CD4-positive, alpha-beta T cell treated with Interferon gamma for 1 hour (primary cell): ENCODE results near the gene DNASE1L2.
"Not testable (repeated sequence)": the region's sequence is repeated elsewhere in the genome, so short reads cannot be mapped to it uniquely, and the experiment has no call there.

ENCODE experiments used
- DNase-seq: peaks from one replicate; pipeline ENCODE4 v3.0.0-alpha.2; 2020

DNASE1L2 gene, protein sequence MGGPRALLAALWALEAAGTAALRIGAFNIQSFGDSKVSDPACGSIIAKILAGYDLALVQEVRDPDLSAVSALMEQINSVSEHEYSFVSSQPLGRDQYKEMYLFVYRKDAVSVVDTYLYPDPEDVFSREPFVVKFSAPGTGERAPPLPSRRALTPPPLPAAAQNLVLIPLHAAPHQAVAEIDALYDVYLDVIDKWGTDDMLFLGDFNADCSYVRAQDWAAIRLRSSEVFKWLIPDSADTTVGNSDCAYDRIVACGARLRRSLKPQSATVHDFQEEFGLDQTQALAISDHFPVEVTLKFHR

DNA sequence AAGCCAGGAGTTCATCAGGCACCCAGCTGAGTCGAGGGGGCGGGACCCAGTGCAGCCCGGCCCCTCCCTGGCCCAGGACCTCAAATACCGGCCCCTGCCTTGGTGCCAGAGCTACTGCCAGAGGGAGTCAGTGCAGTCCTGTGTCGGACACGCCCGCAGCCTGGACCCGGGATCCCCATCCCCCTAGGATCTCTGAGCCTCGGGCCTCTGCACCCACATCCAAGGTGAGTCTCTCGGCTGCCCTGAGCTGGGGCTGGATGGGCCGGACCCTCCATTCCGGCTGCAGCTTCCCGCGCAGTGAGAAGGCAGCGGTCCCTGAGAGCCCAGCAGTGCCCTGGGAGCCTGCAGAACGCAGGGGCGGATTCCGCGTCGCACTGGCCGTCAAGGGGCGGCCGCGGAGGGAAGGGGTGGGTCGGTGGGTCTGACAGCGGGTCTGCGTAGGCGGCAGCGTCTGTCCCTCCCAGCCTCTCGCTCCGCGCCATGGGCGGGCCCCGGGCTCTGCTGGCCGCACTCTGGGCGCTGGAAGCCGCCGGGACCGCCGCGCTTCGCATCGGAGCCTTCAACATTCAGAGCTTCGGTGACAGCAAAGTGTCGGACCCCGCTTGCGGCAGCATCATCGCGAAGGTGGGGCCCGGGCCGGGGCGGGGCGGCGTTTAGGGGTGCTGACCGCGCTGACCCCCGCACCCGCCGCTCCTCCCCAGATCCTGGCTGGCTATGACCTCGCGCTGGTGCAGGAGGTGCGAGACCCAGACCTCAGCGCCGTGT, at the start of gene DNASE1L2:
DNASE1L2 (plus strand) TSS at position 108 of the 765 bp plus-strand sequence; CDS start at position 481, 373 bp downstream.
- no peak for DNase-seq

DNA sequence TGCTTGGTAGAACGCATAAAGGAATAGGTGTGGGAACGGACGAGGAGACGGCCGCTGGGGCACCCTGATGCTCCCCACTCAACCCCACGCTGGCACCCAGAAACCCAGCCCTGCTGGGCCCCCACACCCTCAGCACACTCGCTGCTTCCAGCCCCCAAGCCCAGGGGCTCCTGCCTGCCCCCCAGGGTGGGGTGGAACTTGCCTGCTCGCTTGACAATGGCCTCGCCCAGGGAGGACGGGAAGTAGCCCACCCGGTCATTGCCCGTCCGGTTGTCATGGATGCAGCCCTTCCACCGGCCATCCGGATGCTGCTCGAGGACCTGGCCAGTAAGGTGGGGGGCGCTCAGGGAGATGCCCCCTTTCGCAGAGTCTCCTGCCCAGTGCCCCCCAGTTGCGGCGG, 49.7 kb upstream of the DNASE1L2 start:
- no peak for DNase-seq

DNA sequence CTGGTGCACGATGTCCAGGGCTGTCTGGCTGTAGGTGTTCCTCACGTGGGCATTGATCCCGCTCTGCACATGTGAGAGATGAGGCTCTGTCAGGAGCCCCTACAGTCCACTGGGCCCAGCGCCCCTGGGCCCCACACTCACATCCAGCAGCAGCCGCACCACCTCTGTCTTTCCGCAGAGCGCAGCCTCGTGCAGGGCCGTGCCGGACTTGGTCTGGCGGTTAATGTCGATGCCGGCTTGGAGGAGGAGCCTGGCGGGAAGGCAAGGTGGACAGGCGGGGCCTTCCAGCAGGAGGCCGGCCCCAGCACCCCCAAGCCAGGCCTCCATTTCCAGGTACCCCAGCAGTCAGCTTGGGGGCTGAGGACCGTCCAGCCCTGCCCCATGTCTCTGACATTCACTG, 49.0 kb upstream of the DNASE1L2 start:
- no peak for DNase-seq

DNA sequence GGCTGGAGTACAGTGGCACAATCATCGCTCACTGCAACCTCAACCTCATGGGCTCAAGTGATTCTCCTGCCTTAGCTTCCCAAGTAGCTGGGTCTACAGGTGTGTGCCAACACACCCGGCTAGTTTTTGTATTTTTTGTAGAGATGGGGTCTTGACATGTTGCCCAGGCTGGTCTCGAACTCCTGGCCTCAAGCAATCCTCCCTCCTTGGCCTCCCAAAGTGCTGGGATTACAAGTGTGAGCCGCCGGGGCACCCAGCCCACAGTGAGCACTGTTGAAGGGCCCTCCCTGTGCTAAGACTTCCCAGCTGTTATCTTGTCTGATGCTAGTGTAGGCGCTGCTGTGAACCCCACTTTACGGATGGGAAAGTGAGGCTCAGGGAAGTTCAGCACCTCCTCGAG, 47.8 kb upstream of the DNASE1L2 start:
- no peak for DNase-seq

DNA sequence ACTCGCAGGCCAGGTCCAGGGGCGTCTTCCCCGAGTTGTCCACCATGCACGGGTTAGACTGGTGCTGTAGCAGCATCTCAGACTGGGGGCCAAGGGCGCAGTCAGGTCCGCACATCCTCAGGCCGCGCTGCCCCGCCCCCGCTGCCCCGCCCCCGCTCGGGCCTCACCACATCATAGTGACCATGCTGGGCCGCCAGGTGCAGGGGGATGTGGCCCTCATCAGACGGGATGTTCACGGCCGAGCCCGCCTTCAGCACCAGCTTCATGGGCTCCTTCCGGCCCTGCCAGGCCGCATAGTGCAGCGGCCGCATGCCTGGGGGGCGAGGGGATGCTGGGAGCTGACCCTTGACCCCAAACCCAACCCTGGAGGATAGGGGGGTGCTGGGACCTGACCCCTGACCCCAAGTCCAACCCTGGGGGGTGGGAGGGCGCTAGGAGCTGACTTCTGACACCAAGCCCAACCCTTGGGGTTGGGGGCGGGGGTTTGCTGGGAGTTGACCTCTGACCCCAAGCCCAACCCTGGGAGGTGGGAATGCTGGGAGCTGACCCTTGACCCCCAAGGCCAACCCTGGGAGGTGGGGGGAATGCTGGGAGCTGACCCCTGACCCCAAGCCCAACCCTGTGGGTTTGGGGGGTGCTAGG, 46.9 kb upstream of the DNASE1L2 start:
- no peak for DNase-seq

DNA sequence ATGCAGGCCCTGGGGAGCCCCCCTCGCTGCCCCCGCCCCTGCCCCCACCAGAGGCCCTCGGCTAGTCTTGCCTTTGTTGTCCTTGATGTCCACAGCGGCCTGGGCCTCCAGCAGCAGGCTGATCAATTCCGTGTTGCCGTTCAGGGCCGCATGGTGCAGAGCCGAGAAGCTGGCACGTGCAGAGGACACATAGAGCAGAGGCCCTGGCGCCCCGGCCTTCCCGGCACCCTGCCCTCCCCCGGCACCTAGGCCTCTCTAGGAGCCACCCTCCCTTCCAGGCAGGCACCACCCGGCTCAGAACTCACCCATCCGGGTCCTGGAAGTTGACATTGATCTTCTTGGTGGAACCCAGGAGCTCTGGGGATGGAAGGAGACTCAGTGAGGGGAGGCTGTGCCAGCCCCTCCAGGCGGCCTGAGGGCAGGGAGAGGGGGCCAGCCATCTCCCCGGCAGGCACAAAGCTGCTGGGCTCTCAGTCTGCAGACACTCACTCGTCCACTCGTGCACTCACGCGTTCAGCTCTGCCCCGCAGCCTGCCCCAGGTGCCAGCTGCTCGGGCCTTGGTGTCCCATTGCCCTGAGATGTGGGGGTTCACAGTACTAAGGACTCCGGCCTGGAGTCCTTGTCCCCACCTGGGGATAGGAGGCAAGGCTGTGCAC, 46.1 kb upstream of the DNASE1L2 start:
- no peak for DNase-seq

DNA sequence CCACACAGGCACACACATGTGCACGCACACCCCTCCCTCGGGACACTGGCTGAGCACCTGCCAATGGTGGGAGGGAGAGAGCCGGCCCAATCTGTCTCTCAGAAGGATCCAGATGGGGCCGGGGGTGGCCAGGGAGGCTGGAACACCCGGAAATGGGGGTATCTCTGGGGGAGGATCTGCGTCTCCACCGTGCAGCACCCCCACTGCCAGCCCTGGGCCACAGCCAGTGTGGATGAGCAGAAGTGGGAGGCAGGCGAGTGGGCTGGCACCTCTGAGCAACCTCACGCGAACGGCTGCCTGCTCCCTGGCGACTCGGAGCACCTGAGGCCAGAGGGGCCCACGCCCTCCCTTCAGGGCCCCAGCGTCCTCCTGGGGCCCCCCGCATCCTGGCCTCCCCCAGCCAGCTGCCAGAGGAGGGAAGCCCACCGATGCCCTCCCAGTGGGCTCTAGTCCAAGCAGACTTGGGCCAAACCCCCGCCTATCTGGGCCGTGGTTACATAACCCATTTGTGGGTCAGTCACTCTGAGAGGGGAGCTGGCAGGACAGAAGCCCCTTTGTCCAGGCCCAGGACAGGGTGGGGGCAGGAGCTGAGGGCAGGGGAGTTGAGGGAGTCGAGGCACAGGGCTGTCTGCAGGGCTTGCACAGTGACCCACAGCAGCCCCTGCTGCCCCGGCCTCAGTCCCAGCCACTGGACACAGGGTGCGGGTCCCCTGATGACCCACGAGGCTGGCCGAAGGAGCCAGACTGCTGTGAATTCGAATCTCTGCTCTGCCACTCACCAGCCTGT, 45.4 kb upstream of the DNASE1L2 start:
- DNase-seq: no peak

DNA sequence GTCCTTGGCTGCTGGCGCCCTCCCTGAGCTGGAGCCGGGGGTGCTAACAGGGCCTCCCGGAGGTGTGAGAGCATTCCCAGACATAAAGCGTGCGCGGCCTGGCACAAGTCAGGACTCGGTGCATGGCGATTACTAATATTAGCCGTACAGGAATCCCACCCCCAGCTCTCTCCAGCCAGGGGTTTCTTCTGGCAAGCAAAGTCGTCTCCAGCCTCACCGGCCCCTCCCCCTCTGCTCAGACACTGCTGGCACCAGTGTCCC, 44.9 kb upstream of the DNASE1L2 start:
- DNase-seq: no peak

DNA sequence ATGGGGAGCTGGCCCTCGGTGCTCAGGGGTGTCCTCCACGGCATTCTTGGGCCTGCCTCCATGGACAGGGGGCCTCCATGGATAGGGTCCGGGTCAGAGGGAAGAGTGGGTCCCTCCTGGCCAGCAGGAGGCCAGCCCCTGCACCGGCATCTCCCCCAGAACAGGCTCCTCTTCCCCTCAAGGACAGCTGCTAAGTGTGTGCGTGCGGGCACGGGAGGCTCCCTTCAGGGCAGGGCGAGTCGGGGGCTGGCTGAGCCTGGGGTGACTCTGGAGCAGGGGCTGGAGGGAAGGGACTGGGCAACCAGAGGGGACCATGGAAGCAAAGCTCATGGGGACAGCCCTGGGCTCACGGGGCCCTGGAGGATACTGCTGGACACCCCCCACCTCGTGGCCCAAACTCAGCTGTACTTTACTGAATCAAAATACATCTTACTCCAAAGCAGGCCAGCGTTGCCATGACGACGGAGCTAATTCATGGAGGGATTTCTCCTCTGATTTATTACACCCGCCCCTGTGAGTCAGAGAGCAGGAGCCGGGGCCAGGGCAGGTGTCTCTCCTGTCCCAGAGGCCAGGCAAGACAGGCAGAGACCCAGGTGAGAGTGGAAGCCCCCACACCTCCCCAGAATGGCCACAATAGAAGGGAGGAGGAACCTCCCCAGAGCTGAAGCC, 41.9 kb upstream of the DNASE1L2 start:
- no peak for DNase-seq

DNA sequence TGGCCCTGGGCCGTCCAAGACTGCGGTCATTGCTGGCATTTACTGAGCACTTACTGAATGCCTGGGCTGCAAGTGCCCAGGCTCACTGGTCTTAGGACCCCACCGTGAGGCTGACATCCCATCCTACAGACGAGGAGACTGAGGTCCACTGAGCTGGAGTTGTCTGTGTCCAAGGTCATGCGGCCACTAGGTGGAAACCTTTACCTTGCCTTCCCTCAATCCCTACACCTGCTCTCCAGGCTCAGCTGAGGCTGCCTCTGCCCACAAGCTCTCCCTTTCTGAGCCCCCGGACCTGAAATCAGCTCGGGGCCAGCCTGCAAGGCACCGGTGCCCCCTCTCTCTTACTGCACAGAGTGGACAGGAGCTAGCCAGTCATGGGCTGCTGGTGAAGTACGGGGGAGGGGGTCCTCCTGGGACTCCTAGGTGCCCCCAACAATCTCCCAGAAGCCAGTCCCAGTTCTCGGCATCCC, 41.4 kb upstream of the DNASE1L2 start:
- DNase-seq: peak; percentile 63

DNA sequence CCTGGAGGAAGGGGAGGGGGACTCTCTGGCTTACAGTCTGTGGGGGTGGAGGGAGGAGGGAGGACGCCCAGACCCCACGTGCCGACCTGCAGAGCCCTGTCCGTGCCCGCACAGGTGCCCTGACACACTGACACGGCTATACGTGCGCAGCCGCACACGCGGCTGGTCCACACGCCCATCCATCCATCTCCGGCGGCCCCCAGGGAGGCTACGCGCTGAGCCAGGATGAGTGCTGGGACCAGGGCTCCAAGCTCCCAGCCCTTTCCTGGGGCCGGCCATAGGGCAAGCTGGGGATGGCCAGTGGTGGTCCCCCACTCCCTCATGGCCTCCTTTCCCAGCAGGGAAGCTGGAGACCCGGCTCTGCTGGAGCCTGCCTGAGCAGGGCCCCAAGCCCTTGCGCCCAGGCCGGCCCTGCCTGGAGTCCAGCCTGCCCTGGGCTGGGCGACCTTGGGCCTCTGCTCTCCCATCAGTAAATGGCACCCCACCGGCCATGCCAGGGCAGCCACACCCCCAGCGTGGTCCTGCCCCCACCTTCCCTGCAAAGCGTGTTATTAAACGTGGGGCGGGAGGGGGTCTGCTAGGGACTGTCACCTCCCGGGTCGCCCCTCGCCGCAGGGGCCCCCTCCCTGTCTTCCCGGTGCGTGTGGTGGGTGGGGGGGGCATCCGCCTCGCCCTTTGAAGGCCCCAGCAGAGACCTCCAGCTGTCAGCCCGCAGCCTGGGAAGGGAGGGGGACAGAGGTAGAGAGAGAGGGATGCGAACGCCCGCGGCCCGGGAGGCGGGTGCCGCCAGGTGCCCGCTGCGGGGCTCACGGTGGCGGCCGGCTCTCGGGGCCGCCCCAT, 40.7 kb upstream of the DNASE1L2 start:
- no peak for DNase-seq

DNA sequence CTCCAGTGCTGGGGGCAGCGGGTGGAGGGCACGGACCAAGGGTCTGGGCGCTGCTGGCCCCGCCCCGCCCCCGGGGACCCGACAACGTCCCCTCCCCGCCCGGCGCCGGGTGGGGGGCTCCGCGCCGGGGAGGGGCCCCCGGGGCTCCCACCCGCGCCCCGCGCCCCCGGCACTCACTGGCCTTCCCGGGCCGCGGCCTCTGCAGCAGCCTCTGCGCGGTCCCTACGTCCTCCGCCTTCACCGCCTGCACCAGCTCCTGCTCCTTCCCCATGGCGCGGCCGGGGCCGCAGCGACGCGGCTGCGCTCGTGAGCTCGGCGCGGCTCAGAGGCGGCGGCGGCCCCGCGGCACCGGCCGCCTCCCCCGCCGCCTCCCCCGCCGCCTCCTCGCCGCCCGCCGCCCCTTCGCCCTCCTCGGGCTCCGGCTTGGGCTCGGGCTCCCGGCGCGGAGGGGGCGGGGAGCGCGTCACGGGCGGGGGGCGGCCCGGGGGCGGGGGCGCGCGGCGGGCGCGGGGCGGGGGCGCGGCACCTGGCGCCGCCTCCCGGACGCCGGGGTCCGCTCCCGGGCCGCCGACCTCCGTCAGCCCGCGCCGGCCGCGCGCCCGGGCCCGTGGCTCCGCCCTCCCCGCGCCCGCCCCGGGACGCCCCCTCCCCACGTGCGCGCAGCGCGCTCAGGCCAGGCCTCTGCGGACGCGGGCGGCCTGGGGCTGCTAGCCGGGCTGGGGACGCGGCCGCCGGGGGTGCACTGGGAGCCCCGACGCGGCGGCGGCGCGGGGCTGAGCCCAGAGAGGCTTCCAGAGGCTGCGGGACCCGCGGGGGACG, 39.9 kb upstream of the DNASE1L2 start, which contains the start of gene CASKIN1:
CASKIN1 (minus strand) TSS at position 444 of the 819 bp plus-strand sequence; CDS start at position 271, 173 bp downstream.
- DNase-seq: no peak

DNA sequence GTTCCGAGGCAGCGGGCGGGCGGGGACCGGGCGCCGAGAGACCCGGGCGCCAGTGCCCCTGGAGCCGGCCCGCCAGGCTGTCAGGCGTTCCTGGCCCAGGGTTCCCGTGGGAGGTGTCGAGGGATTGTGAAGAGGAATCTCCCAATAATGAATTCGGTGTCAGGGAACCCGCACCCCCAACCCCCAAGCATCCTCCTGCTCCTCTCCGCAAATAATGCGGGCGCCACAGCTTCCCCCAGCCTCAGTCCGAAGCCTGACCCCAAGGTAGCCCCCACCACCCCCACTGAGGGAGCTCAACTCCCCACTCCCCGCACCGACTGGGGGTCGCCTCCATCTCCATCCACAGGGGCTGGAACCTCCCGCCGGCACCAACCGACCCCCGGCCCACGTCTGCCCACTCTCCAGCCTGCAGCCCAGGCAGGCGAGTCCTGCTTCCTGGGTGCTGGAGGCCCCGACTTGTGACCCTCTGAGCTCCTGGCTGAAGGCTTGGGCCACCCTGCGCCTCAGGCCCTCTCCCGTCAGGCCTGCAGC, 39.2 kb upstream of the DNASE1L2 start:
- no peak for DNase-seq

DNA sequence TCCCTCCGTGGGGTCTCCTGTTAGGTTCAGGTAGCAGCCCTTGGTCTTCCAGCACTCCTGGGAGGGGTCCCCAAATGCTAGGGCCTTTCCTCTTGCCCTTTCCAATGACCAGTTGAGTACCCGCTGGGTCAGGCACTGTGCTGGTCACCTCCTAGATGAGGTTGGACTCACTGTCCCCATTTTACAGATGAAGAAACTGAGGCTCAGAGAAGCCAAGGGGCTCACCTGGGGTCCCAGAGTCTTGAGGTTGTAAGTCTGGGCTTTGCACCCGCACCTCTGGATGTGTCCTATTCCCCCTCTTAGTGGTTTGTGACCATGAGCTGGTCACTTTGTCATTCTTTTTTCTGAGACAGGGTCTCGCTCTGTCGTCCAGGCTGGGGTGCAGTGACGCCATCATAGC, 38.5 kb upstream of the DNASE1L2 start:
- no peak for DNase-seq

DNA sequence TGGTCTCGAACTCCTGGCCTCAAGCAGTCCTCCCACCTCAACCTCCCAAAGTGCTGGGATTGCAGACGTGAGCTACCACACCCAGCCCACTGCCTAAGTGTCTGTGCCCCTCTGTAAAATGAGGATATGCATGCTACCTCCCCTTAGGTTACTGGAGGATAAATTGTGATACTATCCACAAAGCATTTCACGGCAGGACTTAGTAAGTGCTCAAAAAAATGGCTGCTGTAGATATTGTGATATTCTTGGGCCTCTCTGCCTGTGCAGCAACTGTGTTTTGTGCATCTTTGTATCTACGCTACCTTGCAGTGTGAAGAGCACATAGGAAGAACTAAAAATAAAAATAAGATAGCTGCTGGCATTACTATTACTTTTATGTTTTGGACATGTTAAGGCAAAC, 38.0 kb upstream of the DNASE1L2 start:
- DNase-seq: no peak

DNA sequence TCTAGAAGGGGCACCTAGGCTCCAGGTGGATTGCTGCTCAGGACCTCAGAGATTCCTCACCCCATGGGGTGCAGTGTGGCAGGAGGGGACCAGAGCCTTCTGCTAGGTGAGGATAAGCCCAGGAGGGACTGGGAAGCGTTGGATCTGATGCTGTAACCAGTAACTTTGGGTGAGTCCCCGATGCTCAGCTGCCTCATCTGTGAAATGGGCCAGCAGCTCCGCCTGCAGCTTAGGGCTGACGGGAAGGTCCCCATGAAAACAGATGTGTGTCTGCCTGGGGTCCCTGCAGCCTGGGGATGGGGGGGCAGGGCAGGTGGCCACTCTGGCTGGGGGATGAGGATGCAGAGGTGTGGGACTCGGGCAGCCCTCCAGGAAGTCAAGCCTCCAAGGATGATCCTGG, 37.1 kb upstream of the DNASE1L2 start:
- DNase-seq: no peak

DNA sequence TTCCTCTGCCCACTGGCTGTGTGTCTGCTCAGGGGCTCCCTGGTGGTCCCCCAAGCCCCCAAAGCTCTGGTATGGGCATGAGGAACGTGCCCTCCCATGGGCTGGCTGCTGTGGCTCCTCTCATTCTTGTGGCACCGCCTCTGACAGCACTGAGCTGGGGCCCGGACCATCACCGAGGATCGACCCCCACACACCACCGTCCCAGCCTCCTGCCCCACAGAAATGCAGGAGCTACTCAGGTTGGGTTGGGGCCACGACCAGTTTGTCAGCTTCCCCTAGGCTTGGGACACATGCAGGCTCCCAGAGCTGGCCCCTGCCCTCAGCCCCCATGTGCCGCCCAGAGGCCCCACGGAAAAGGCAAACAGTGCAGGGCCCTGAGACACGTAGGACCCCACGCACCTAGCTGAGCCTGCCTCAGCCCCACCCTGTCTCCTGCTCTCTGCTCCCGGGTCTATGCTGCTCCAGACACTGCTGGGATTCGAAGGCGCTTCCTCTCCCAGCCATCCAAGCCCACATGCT, 36.6 kb upstream of the DNASE1L2 start:
- DNase-seq: no peak

DNA sequence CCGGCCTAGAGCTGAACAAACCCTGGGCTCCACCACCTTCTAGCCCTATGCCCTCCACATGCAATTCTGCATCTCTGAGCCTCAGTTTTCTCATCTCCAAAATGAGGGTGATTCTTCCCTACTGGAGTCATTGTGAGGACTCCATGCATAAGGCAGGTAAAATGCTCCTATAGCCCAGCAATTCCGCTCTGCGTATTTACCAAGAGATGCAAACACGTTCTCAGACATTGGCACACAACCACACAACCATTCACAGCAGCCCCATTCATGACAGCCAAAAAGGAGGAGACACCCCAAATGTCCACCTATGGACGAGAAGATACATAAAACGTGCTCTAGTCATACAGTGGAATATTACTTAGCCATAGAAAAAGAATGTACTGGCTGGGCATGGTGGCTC, 35.9 kb upstream of the DNASE1L2 start:
- no peak for DNase-seq

DNA sequence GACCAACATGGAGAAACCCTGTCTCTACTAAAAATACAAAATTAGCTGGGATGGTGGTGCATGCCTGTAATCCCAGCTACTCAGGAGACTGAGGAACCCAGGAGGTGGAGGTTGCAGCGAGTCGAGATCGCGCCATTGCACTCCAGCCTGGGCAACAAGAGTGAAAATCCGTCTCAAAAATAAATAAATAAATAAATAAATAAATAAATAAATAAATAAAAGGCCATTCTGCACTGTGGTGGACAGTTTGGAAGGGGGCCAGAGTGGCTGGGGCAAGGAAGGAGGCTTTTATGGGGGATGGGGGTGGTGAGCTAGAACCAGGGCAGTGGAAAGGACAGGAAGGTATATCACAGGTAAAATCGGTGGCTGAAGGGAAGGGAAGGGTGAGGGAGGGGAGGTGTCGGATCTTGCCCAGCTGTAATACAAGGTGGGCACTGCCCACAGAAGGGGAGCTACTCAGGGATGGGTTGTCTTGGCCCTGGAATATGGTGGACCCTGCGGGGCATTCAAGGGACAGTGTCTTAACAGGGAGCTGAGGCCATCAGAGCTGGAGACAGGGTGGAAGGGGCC, 33.0 kb upstream of the DNASE1L2 start:
- not testable (repeated sequence) for DNase-seq
